Keratinocyte (primary cell): ENCODE results near the gene ATP11B. TPM values are rescaled to one million over a fixed set of nuclear protein-coding genes. Genes with fewer than 3 reads are reported as not detected.

Experiments used
- DNase-seq: peaks from one replicate; pipeline ENCODE4 v3.0.0-alpha.2; 2011; ENCODE audit warnings: low read depth, missing footprints, low spot score
- FAIRE-seq: peaks from 2 replicates; lab custom pipeline; 2011; peaks lifted over from hg19 to GRCh38; lab: Jason Lieb, UNC
- H2AFZ ChIP-seq: 2 replicates; pipeline ENCODE4 v1.6.0; 2012; ENCODE audit warnings: low read length, control low read depth, inconsistent platforms; ENCODE audit not compliant: control insufficient read depth
- H3K27ac ChIP-seq: 2 replicates; pipeline ENCODE4 v1.5.1; 2011; ENCODE audit warnings: low read length; ENCODE audit not compliant: control insufficient read depth, insufficient read depth
- H3K27me3 ChIP-seq: 3 replicates; pipeline ENCODE4 v1.6.0; 2011; ENCODE audit warnings: low read length; ENCODE audit not compliant: control insufficient read depth, insufficient read depth; ENCODE audit errors: extremely low read depth
- H3K36me3 ChIP-seq, 2 experiments: 2 replicates in 1 of 2; 3 replicates in 1 of 2; pipeline ENCODE4 v1.5.1; 2011; ENCODE audit warnings: low read length in 2 of 2, mild to moderate bottlenecking in 1 of 2; ENCODE audit not compliant: control insufficient read depth in 2 of 2, insufficient read depth in 2 of 2; ENCODE audit errors: extremely low read depth in 1 of 2
- H3K4me1 ChIP-seq: 3 replicates; pipeline ENCODE4 v1.5.1; 2011; ENCODE audit warnings: low read length; ENCODE audit not compliant: control insufficient read depth, insufficient read depth; ENCODE audit errors: extremely low read depth
- H3K4me2 ChIP-seq: 3 replicates; pipeline ENCODE4 v1.6.0; 2011; ENCODE audit warnings: low read depth, low read length; ENCODE audit not compliant: control insufficient read depth, insufficient read depth; ENCODE audit errors: extremely low read depth
- H3K4me3 ChIP-seq, 3 experiments: fragments of 200-600 bp in 1 of 3; sonication (generic) in 1 of 3; 2 replicates in 2 of 3; 3 replicates in 1 of 3; pipeline ENCODE4 v1.5.1; 2011 to 2016; ENCODE audit warnings: low read length in 3 of 3, mild to moderate bottlenecking in 3 of 3, control low read depth in 2 of 3, inconsistent platforms in 1 of 3, low read depth in 1 of 3, mixed read lengths in 1 of 3, mixed run types in 1 of 3, moderate library complexity in 1 of 3; ENCODE audit not compliant: control insufficient read depth in 2 of 3, insufficient read depth in 2 of 3; ENCODE audit errors: extremely low read depth in 1 of 3
- H3K79me2 ChIP-seq: 2 replicates; pipeline ENCODE4 v1.6.0; 2012; ENCODE audit warnings: low read length; ENCODE audit not compliant: control insufficient read depth, insufficient read depth
- H3K9ac ChIP-seq: 3 replicates; pipeline ENCODE4 v1.6.0; 2011; ENCODE audit warnings: low read length; ENCODE audit not compliant: control insufficient read depth, insufficient read depth; ENCODE audit errors: extremely low read depth
- H3K9me1 ChIP-seq: 3 replicates; pipeline ENCODE4 v1.6.0; 2011; ENCODE audit warnings: low read length; ENCODE audit not compliant: control insufficient read depth, insufficient read depth; ENCODE audit errors: extremely low read depth
- H3K9me3 ChIP-seq: 2 replicates; pipeline ENCODE4 v1.5.1; 2012; ENCODE audit warnings: low read depth, low read length; ENCODE audit not compliant: control insufficient read depth
- H4K20me1 ChIP-seq: 3 replicates; pipeline ENCODE4 v1.6.0; 2011; ENCODE audit warnings: low read length; ENCODE audit not compliant: control insufficient read depth, insufficient read depth; ENCODE audit errors: extremely low read depth
- EZH2 ChIP-seq: IDR thresholded peaks from one replicate; pipeline ENCODE4 v1.6.1; 2012; ENCODE audit warnings: inconsistent platforms, mild to moderate bottlenecking, low read length, moderate library complexity
- dilution Hi-C: fragments of 300-500 bp; cut with MboI; formaldehyde crosslinking; loops from one replicate; pipeline ENCODE4 v1.7.0; 2020; ENCODE audit warnings: low sequenced_read_pairs; ENCODE audit not compliant: extremely low pct_ligation_motif_present
- polyA plus RNA-seq, 5 experiments: library from polyadenylated mRNA; depleted of rRNA in 3 of 5; stranded (reverse) in 3 of 5; stranded (forward) in 1 of 5; unstranded in 1 of 5; fragments of >200 nt; gene quantifications; 1 replicate in 1 of 5; 2 replicates in 3 of 5; 3 replicates in 1 of 5; pipeline versions ENCODE4 v1.2.1 to v1.2.3, GENCODE V29; 2011 to 2012; ENCODE audit warnings: missing spikeins in 2 of 5, low read depth in 1 of 5, low replicate concordance in 1 of 5
- TF ChIP-seq, protein P1 (sequence below), 3 experiments: IDR thresholded peaks in 1 of 3; conservative IDR thresholded peaks in 1 of 3; optimal IDR thresholded peaks in 1 of 3; 2 replicates in 2 of 3; 3 replicates in 1 of 3; pipeline versions ENCODE3 to v1.5.1; 2011; ENCODE audit warnings: low read length in 3 of 3, mild to moderate bottlenecking in 3 of 3, moderate library complexity in 2 of 3, control low read depth in 1 of 3, inconsistent platforms in 1 of 3; ENCODE audit not compliant: insufficient read depth in 2 of 3; ENCODE audit errors: extremely low read depth in 1 of 3

ATP11B gene
- polyA plus RNA-seq, 1 donor (not counting 4 experiments of a cell fraction or from before 2014, with no cell fraction given): 28.9 TPM

DNA sequence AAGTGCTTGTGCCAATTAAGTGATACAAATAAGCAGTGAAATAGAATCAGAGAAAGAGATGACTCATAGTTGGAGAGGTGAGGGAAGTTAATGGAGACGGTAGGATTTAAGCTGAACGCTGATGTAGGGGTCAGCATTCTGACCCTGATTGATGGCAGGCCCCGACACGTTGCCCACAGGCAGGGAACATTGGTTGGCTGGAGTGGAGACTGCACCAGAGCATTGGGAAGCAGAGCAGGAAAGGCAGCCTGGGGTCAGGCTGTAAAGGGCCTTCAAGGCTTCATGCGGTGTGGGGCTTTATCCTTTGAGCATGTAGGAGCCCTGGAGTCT lies 118.4 kb downstream of the ATP11B start:
- H3K4me3 ChIP-seq: no peak overlapping the region
- H3K4me2 ChIP-seq: peak overlapping the region; percentile 33
- no peak for TF ChIP-seq EZH2
- TF ChIP-seq, protein P1, sequence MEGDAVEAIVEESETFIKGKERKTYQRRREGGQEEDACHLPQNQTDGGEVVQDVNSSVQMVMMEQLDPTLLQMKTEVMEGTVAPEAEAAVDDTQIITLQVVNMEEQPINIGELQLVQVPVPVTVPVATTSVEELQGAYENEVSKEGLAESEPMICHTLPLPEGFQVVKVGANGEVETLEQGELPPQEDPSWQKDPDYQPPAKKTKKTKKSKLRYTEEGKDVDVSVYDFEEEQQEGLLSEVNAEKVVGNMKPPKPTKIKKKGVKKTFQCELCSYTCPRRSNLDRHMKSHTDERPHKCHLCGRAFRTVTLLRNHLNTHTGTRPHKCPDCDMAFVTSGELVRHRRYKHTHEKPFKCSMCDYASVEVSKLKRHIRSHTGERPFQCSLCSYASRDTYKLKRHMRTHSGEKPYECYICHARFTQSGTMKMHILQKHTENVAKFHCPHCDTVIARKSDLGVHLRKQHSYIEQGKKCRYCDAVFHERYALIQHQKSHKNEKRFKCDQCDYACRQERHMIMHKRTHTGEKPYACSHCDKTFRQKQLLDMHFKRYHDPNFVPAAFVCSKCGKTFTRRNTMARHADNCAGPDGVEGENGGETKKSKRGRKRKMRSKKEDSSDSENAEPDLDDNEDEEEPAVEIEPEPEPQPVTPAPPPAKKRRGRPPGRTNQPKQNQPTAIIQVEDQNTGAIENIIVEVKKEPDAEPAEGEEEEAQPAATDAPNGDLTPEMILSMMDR (optimal IDR thresholded peaks at IDR 0.05 in 1 of 3, IDR thresholded peaks at IDR 0.05 in 1 of 3, conservative IDR thresholded peaks at IDR 0.05 in 1 of 3; ENCODE audit: extremely low read depth in 1 of 3, insufficient read depth in 2 of 3, low read length in 3 of 3): no peak
- no peaks in the 10 kb centered on the region for H3K9me1 ChIP-seq
- no peak overlapping the region for H3K27ac ChIP-seq
- peaks cover 0 to 5% of the 10 kb centered on the region in 2 experiments for H3K36me3 ChIP-seq
- H3K79me2 ChIP-seq: no peaks in the 10 kb centered on the region
- DNase-seq: no peak
- no peak overlapping the region for H3K9ac ChIP-seq
- H4K20me1 ChIP-seq: no peaks in the 10 kb centered on the region
- H3K4me1 ChIP-seq: peaks cover 16% of the 10 kb centered on the region
- H2AFZ ChIP-seq: no peak overlapping the region
- FAIRE-seq: no peak
- H3K27me3 ChIP-seq: no peaks in the 10 kb centered on the region
- dilution Hi-C loops: no loop called here
- no peaks in the 10 kb centered on the region for H3K9me3 ChIP-seq

GRCh38 chr3:182912474-182912873 lies 119.2 kb downstream of the ATP11B start:
- DNase-seq (no peak), FAIRE-seq (peak; percentile 5)
- Histone ChIP-seq H3K27me3 (no peaks in the 10 kb centered on the region), H3K4me1 (peaks cover 16% of the 10 kb centered on the region), H3K79me2 (no peaks in the 10 kb centered on the region), H3K9ac (no peak overlapping the region), H3K4me3 (no peak overlapping the region), H3K4me2 (no peak overlapping the region), H3K9me3 (no peaks in the 10 kb centered on the region), H4K20me1 (no peaks in the 10 kb centered on the region), H3K36me3 (peaks cover 0 to 5% of the 10 kb centered on the region in 2 experiments), H2AFZ (no peak overlapping the region), H3K9me1 (no peaks in the 10 kb centered on the region), H3K27ac (no peak overlapping the region)
- dilution Hi-C loops: no loop called here
- TF ChIP-seq EZH2: no peak
- TF ChIP-seq, protein P1 (optimal IDR thresholded peaks at IDR 0.05 in 1 of 3, IDR thresholded peaks at IDR 0.05 in 1 of 3, conservative IDR thresholded peaks at IDR 0.05 in 1 of 3; ENCODE audit: extremely low read depth in 1 of 3, insufficient read depth in 2 of 3, low read length in 3 of 3): no peak
